ENCODE measurements around the gene ARL4A.
"Not testable (repeated sequence)": the region's sequence is repeated elsewhere in the genome, so short reads cannot be mapped to it uniquely, and the experiment has no call there.

Gene ARL4A

GRCh38 chr7:12649348-12649747 lies 38.1 kb upstream of the ARL4A start:
- H3K36me3 ChIP-seq (ENCODE audit: insufficient read depth, low read length), result no peaks in the 10 kb centered on the region
- H3K9me3 ChIP-seq (ENCODE audit: control insufficient read depth, insufficient read depth, low read length), result no peaks in the 10 kb centered on the region
- peaks cover 18% of the 10 kb centered on the region for H3K4me1 ChIP-seq (ENCODE audit: insufficient read depth, low read length)
- no peak overlapping the region for H3K9ac ChIP-seq (ENCODE audit: low read depth, low read length)

- H3K9ac ChIP-seq (ENCODE audit: low read depth, low read length), result no peak overlapping the region
- no peaks in the 10 kb centered on the region for H3K9me3 ChIP-seq (ENCODE audit: control insufficient read depth, insufficient read depth, low read length)
- H3K36me3 ChIP-seq (ENCODE audit: insufficient read depth, low read length), result no peaks in the 10 kb centered on the region
- peaks cover 18% of the 10 kb centered on the region for H3K4me1 ChIP-seq (ENCODE audit: insufficient read depth, low read length)
Measured at GRCh38 chr7:12650080-12650479, 37.4 kb upstream of the ARL4A start.

GRCh38 chr7:12653110-12653509 lies 34.3 kb upstream of the ARL4A start:
- Histone ChIP-seq H3K4me1 (ENCODE audit: insufficient read depth, low read length) (peaks cover 11% of the 10 kb centered on the region; the same call in 1 of the 2 replicates), H3K36me3 (ENCODE audit: insufficient read depth, low read length) (no peaks in the 10 kb centered on the region), H3K9me3 (ENCODE audit: control insufficient read depth, insufficient read depth, low read length) (no peaks in the 10 kb centered on the region), H3K9ac (ENCODE audit: low read depth, low read length) (no peak overlapping the region)

- peaks cover 9% of the 10 kb centered on the region; the same call in 1 of the 2 replicates for H3K4me1 ChIP-seq (ENCODE audit: insufficient read depth, low read length)
- no peak overlapping the region for H3K9ac ChIP-seq (ENCODE audit: low read depth, low read length)
- H3K9me3 ChIP-seq (ENCODE audit: control insufficient read depth, insufficient read depth, low read length), result no peaks in the 10 kb centered on the region
- no peaks in the 10 kb centered on the region for H3K36me3 ChIP-seq (ENCODE audit: insufficient read depth, low read length)
Measured at GRCh38 chr7:12653518-12653917, 33.9 kb upstream of the ARL4A start.

- Histone ChIP-seq H3K36me3 (ENCODE audit: insufficient read depth, low read length) (no peaks in the 10 kb centered on the region), H3K9me3 (ENCODE audit: control insufficient read depth, insufficient read depth, low read length) (no peaks in the 10 kb centered on the region), H3K4me1 (ENCODE audit: insufficient read depth, low read length) (no peaks in the 10 kb centered on the region), H3K9ac (ENCODE audit: low read depth, low read length) (no peak overlapping the region)
Measured at GRCh38 chr7:12655161-12655560, 32.3 kb upstream of the ARL4A start.

GRCh38 chr7:12660423-12660822 lies 27.0 kb upstream of the ARL4A start:
- not testable (repeated sequence) for H3K4me1 ChIP-seq (ENCODE audit: insufficient read depth, low read length); H3K36me3 ChIP-seq (ENCODE audit: insufficient read depth, low read length); H3K9me3 ChIP-seq (ENCODE audit: control insufficient read depth, insufficient read depth, low read length); H3K9ac ChIP-seq (ENCODE audit: low read depth, low read length)

GRCh38 chr7:12660986-12661385 lies 26.4 kb upstream of the ARL4A start:
- not testable (repeated sequence) for H3K9ac ChIP-seq (ENCODE audit: low read depth, low read length); H3K4me1 ChIP-seq (ENCODE audit: insufficient read depth, low read length); H3K36me3 ChIP-seq (ENCODE audit: insufficient read depth, low read length); H3K9me3 ChIP-seq (ENCODE audit: control insufficient read depth, insufficient read depth, low read length)

- Histone ChIP-seq H3K9ac (ENCODE audit: low read depth, low read length) (no peak overlapping the region), H3K4me1 (ENCODE audit: insufficient read depth, low read length) (no peaks in the 10 kb centered on the region), H3K36me3 (ENCODE audit: insufficient read depth, low read length) (no peaks in the 10 kb centered on the region), H3K9me3 (ENCODE audit: control insufficient read depth, insufficient read depth, low read length) (peaks cover 2% of the 10 kb centered on the region; the same call in 1 of the 2 replicates)
Measured at GRCh38 chr7:12661581-12661980, 25.9 kb upstream of the ARL4A start.

- no peaks in the 10 kb centered on the region for H3K36me3 ChIP-seq (ENCODE audit: insufficient read depth, low read length)
- no peaks in the 10 kb centered on the region for H3K9me3 ChIP-seq (ENCODE audit: control insufficient read depth, insufficient read depth, low read length)
- H3K9ac ChIP-seq (ENCODE audit: low read depth, low read length), result no peak overlapping the region
- H3K4me1 ChIP-seq (ENCODE audit: insufficient read depth, low read length), result no peaks in the 10 kb centered on the region
Measured at GRCh38 chr7:12670000-12670729, 17.3 kb upstream of the ARL4A start.

GRCh38 chr7:12670743-12671520 lies 16.5 kb upstream of the ARL4A start:
- Histone ChIP-seq H3K36me3 (ENCODE audit: insufficient read depth, low read length) (no peaks in the 10 kb centered on the region), H3K9me3 (ENCODE audit: control insufficient read depth, insufficient read depth, low read length) (no peaks in the 10 kb centered on the region), H3K4me1 (ENCODE audit: insufficient read depth, low read length) (no peaks in the 10 kb centered on the region), H3K9ac (ENCODE audit: low read depth, low read length) (no peak overlapping the region)

GRCh38 chr7:12673436-12673835 lies 14.0 kb upstream of the ARL4A start:
- not testable (repeated sequence) for H3K9ac ChIP-seq (ENCODE audit: low read depth, low read length); H3K9me3 ChIP-seq (ENCODE audit: control insufficient read depth, insufficient read depth, low read length); H3K36me3 ChIP-seq (ENCODE audit: insufficient read depth, low read length); H3K4me1 ChIP-seq (ENCODE audit: insufficient read depth, low read length)

GRCh38 chr7:12674053-12674452 lies 13.4 kb upstream of the ARL4A start:
- Histone ChIP-seq H3K9ac (ENCODE audit: low read depth, low read length) (no peak overlapping the region), H3K4me1 (ENCODE audit: insufficient read depth, low read length) (no peaks in the 10 kb centered on the region), H3K9me3 (ENCODE audit: control insufficient read depth, insufficient read depth, low read length) (no peaks in the 10 kb centered on the region; the same call in 1 of the 2 replicates), H3K36me3 (ENCODE audit: insufficient read depth, low read length) (no peaks in the 10 kb centered on the region)

- no peaks in the 10 kb centered on the region; the same call in 1 of the 2 replicates for H3K9me3 ChIP-seq (ENCODE audit: control insufficient read depth, insufficient read depth, low read length)
- no peak overlapping the region for H3K9ac ChIP-seq (ENCODE audit: low read depth, low read length)
- H3K4me1 ChIP-seq (ENCODE audit: insufficient read depth, low read length), result no peaks in the 10 kb centered on the region
- no peaks in the 10 kb centered on the region for H3K36me3 ChIP-seq (ENCODE audit: insufficient read depth, low read length)
Measured at GRCh38 chr7:12674861-12675260, 12.6 kb upstream of the ARL4A start.

- Histone ChIP-seq H3K9ac (ENCODE audit: low read depth, low read length) (no peak overlapping the region), H3K36me3 (ENCODE audit: insufficient read depth, low read length) (no peaks in the 10 kb centered on the region), H3K9me3 (ENCODE audit: control insufficient read depth, insufficient read depth, low read length) (no peaks in the 10 kb centered on the region), H3K4me1 (ENCODE audit: insufficient read depth, low read length) (0 out of 2 replicates have a peak, but pooled peaks cover 3% of the 10 kb centered on the region)
Measured at GRCh38 chr7:12683678-12684585, 3.5 kb upstream of the ARL4A start.
